ENCODE results near the gene POLDIP2.

POLDIP2 gene

DNA sequence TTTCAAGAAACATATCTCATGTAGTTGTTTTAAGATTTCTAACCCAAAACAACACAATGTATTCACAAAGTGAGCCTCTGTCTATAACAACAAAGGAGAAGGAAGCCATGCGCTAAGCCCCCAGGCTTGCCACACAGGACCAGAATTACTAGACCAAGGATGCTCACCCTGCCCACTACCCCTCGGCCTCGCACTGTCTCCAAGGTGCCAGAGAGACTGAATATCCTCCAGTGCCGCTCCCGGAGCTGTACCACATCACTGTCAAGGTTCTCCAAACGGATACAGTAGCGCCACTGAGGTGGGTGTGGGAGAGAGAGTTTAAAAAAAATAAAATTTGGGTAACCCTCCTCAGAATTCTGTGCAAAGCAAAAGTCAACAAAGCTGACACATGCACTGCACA is 7.1 kb downstream of the POLDIP2 start:
- no peak overlapping the region for H2AFZ ChIP-seq (ENCODE audit: low read length)
- no peak overlapping the region for H3K4me2 ChIP-seq (ENCODE audit: low read depth, low read length, poor library complexity, severe bottlenecking)
- H3K4me1 ChIP-seq (ENCODE audit: insufficient read depth, low read length, poor library complexity, severe bottlenecking), result no peaks in the 10 kb centered on the region
- TF ChIP-seq EZH2phosphoT487 (IDR thresholded peaks at IDR 0.05; ENCODE audit: borderline replicate concordance), result no peak
- TF ChIP-seq, protein P1, sequence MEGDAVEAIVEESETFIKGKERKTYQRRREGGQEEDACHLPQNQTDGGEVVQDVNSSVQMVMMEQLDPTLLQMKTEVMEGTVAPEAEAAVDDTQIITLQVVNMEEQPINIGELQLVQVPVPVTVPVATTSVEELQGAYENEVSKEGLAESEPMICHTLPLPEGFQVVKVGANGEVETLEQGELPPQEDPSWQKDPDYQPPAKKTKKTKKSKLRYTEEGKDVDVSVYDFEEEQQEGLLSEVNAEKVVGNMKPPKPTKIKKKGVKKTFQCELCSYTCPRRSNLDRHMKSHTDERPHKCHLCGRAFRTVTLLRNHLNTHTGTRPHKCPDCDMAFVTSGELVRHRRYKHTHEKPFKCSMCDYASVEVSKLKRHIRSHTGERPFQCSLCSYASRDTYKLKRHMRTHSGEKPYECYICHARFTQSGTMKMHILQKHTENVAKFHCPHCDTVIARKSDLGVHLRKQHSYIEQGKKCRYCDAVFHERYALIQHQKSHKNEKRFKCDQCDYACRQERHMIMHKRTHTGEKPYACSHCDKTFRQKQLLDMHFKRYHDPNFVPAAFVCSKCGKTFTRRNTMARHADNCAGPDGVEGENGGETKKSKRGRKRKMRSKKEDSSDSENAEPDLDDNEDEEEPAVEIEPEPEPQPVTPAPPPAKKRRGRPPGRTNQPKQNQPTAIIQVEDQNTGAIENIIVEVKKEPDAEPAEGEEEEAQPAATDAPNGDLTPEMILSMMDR (conservative IDR thresholded peaks at IDR 0.05; ENCODE audit: low read length), result no peak
- H3K36me3 ChIP-seq (ENCODE audit: insufficient read depth, low read length), result peaks cover 48% of the 10 kb centered on the region; the same call in 1 of the 2 replicates
- H3K9me2 ChIP-seq (replicated peaks; ENCODE audit: low read depth, low read length), result no peaks in the 10 kb centered on the region
- H3K27me3 ChIP-seq (ENCODE audit: insufficient read depth, low read length, poor library complexity, severe bottlenecking), result no peaks in the 10 kb centered on the region
- no peak overlapping the region for H3K9ac ChIP-seq (ENCODE audit: low read depth, low read length, poor library complexity, severe bottlenecking)
- H4K20me1 ChIP-seq (ENCODE audit: insufficient read depth, low read length, poor library complexity, severe bottlenecking), result no peaks in the 10 kb centered on the region
- H3K4me3 ChIP-seq (ENCODE audit: low read length, poor library complexity, severe bottlenecking), result no peak overlapping the region
- peaks cover 6% of the 10 kb centered on the region; the same call in 1 of the 2 replicates for H3K79me2 ChIP-seq (ENCODE audit: insufficient read depth, low read length)
- no peaks in the 10 kb centered on the region for H3K9me3 ChIP-seq (ENCODE audit: insufficient read depth, low read depth, low read length)
- H3F3A ChIP-seq (ENCODE audit: low read depth), result no peaks in the 10 kb centered on the region

DNA sequence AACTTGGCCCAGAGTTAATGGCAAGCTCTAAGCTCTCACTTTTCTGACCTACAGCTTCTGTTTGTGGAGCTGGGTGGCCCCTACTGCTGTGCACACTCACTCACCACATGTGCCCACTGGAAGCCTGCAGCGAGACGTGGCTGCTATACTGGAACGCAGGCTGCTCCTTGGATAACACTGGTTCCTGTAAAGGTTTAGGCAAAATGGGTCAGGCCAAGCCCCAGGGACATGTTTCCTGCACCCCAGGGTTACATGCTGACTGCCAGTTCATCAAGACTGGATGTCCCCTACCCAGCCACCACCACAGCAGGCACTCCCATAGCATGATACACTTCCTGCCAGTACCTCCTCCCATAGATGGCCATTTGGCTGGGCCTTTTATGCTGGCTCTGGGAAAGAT is 8.3 kb downstream of the POLDIP2 start:
- H3F3A ChIP-seq (ENCODE audit: low read depth), result no peaks in the 10 kb centered on the region
- no peak overlapping the region for H3K4me2 ChIP-seq (ENCODE audit: low read depth, low read length, poor library complexity, severe bottlenecking)
- H3K36me3 ChIP-seq (ENCODE audit: insufficient read depth, low read length), result peaks cover 48% of the 10 kb centered on the region; the same call in 1 of the 2 replicates
- H3K9ac ChIP-seq (ENCODE audit: low read depth, low read length, poor library complexity, severe bottlenecking), result no peak overlapping the region
- H3K79me2 ChIP-seq (ENCODE audit: insufficient read depth, low read length), result no peaks in the 10 kb centered on the region
- H3K27me3 ChIP-seq (ENCODE audit: insufficient read depth, low read length, poor library complexity, severe bottlenecking), result no peaks in the 10 kb centered on the region
- no peaks in the 10 kb centered on the region for H4K20me1 ChIP-seq (ENCODE audit: insufficient read depth, low read length, poor library complexity, severe bottlenecking)
- no peaks in the 10 kb centered on the region for H3K4me1 ChIP-seq (ENCODE audit: insufficient read depth, low read length, poor library complexity, severe bottlenecking)
- H3K4me3 ChIP-seq (ENCODE audit: low read length, poor library complexity, severe bottlenecking), result no peak overlapping the region
- TF ChIP-seq EZH2phosphoT487 (IDR thresholded peaks at IDR 0.05; ENCODE audit: borderline replicate concordance), result no peak
- TF ChIP-seq, protein P1 (conservative IDR thresholded peaks at IDR 0.05; ENCODE audit: low read length), result no peak
- H3K9me3 ChIP-seq (ENCODE audit: insufficient read depth, low read depth, low read length), result no peaks in the 10 kb centered on the region
- H3K9me2 ChIP-seq (replicated peaks; ENCODE audit: low read depth, low read length), result no peaks in the 10 kb centered on the region
- no peak overlapping the region for H2AFZ ChIP-seq (ENCODE audit: low read length)

DNA sequence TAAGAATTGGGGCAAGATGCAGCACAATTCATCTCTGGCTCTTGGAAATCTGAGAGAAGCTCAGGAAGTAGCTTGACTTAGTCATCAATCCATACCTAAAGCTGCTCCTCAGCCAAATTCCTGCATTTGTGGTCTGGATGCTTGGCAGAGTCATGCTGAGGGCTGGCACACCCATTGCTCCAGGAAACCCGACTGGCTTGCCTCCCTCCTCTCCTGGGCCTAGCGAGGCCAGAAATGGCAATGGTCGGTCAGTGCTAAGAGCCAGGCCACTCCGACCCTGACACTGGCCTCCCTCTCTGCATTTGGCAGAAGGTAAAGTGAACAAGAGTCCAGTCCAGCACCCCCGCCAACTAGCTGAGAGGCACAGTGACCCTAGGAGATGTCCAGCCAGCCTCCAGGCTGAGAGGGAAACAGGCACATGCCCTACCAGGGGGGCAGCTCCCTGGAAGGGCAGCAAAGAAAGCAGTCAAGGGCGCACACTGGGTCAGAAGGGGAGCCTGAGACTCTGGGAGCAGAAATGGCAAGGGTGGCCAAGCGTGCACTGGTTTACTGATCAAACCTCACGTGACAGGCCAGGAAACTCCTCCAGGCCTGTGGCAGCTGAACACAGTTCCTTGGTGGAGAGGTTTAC is 10.0 kb downstream of the POLDIP2 start:
- no peak overlapping the region for H3K4me2 ChIP-seq (ENCODE audit: low read depth, low read length, poor library complexity, severe bottlenecking)
- H3K9me3 ChIP-seq (ENCODE audit: insufficient read depth, low read depth, low read length), result no peaks in the 10 kb centered on the region
- no peaks in the 10 kb centered on the region for H4K20me1 ChIP-seq (ENCODE audit: insufficient read depth, low read length, poor library complexity, severe bottlenecking)
- TF ChIP-seq, protein P1 (conservative IDR thresholded peaks at IDR 0.05; ENCODE audit: low read length), result no peak
- TF ChIP-seq EZH2phosphoT487 (IDR thresholded peaks at IDR 0.05; ENCODE audit: borderline replicate concordance), result no peak
- H3K79me2 ChIP-seq (ENCODE audit: insufficient read depth, low read length), result no peaks in the 10 kb centered on the region
- no peak overlapping the region for H3K9ac ChIP-seq (ENCODE audit: low read depth, low read length, poor library complexity, severe bottlenecking)
- no peaks in the 10 kb centered on the region for H3K4me1 ChIP-seq (ENCODE audit: insufficient read depth, low read length, poor library complexity, severe bottlenecking)
- no peaks in the 10 kb centered on the region for H3K9me2 ChIP-seq (replicated peaks; ENCODE audit: low read depth, low read length)
- peaks cover 46% of the 10 kb centered on the region; the same call in 1 of the 2 replicates for H3K36me3 ChIP-seq (ENCODE audit: insufficient read depth, low read length)
- no peaks in the 10 kb centered on the region for H3K27me3 ChIP-seq (ENCODE audit: insufficient read depth, low read length, poor library complexity, severe bottlenecking)
- no peaks in the 10 kb centered on the region for H3F3A ChIP-seq (ENCODE audit: low read depth)
- H2AFZ ChIP-seq (ENCODE audit: low read length), result no peak overlapping the region
- no peak overlapping the region for H3K4me3 ChIP-seq (ENCODE audit: low read length, poor library complexity, severe bottlenecking)
